Measurements from ENCODE around the gene RSPH4A. TPM values are rescaled to one million over a fixed set of nuclear protein-coding genes. Genes with fewer than 3 reads are reported as not detected.

RSPH4A gene
- polyA plus RNA-seq (2013): 0.07 and 0.11 TPM in 2 replicates

- peak within 1 kb of the TSS; percentile 64 for H4K91ac ChIP-seq (ENCODE audit: low read depth, low read length)
- H2AFZ ChIP-seq (ENCODE audit: insufficient read depth, low read length, poor library complexity): peak within 1 kb of the TSS; percentile 27
- H2BK12ac ChIP-seq (ENCODE audit: low read length): no peak within 1 kb of the TSS
- H2BK5ac ChIP-seq (ENCODE audit: low read depth, low read length, poor library complexity): no peak within 1 kb of the TSS
- peak within 1 kb of the TSS; percentile 4 for H3K9ac ChIP-seq (ENCODE audit: low read length)
- no peaks in the 10 kb centered on the region for H3K27me3 ChIP-seq (ENCODE audit: insufficient read depth, low read length)
- peak within 1 kb of the TSS; percentile 54 for H2BK120ac ChIP-seq (ENCODE audit: insufficient read depth, low read length, poor library complexity)
- H4K12ac ChIP-seq (ENCODE audit: low read depth, low read length): peak within 1 kb of the TSS; percentile 44
- peak within 1 kb of the TSS; percentile 79 for H3K18ac ChIP-seq (ENCODE audit: low read length)
- no peaks in the 10 kb centered on the region for H3K9me3 ChIP-seq (ENCODE audit: insufficient read depth, low read depth, low read length)
- H3K4ac ChIP-seq (ENCODE audit: low read depth, low read length): no peak within 1 kb of the TSS
- H3K14ac ChIP-seq (ENCODE audit: low read length): peak within 1 kb of the TSS; percentile 67
- peak within 1 kb of the TSS; percentile 85 for H4K8ac ChIP-seq (ENCODE audit: low read depth, low read length)
- no peak within 1 kb of the TSS for H3K23ac ChIP-seq (ENCODE audit: low read length)
- peaks cover 0 to 6% of the 10 kb centered on the region in 2 experiments for H3K4me1 ChIP-seq (ENCODE audit: control insufficient read depth in 1 of 2, insufficient read depth in 2 of 2, low read length in 2 of 2)
- no peak within 1 kb of the TSS for H2AK5ac ChIP-seq (ENCODE audit: low read length)
- no CpG with 5 or more reads among the region's 29 CpGs for WGBS (ENCODE audit: extremely low coverage, insufficient coverage, insufficient read length)
- H3K79me1 ChIP-seq (ENCODE audit: low read length): peaks cover 2% of the 10 kb centered on the region
- no peaks in the 10 kb centered on the region for H3K36me3 ChIP-seq (ENCODE audit: control insufficient read depth in 1 of 2, insufficient read depth in 2 of 2, low read length in 2 of 2)
- H3K4me3 ChIP-seq (ENCODE audit: low read depth, low read length): peak within 1 kb of the TSS; percentile 72
- DNase-seq: peak; percentile 73 to 88
- H3K4me2 ChIP-seq (ENCODE audit: low read length): peak within 1 kb of the TSS; percentile 62
- H3K27ac ChIP-seq (ENCODE audit: low read depth, low read length): no peak within 1 kb of the TSS
- H3K79me2 ChIP-seq (ENCODE audit: control insufficient read depth, insufficient read depth, low read length, poor library complexity): peaks cover 2% of the 10 kb centered on the region
Measured at GRCh38 chr6:116615937-116616736, at the start of gene RSPH4A. TSS of gene RSPH4A (plus strand) at chr6:116616479. CDS start at chr6:116616624, 145 bp downstream.

GRCh38 chr6:116568111-116568510 lies 48.2 kb upstream of the RSPH4A start:
- H2AFZ ChIP-seq (ENCODE audit: insufficient read depth, low read length, poor library complexity): no peak overlapping the region
- H2BK12ac ChIP-seq (ENCODE audit: low read length): no peak overlapping the region
- H3K27me3 ChIP-seq (ENCODE audit: insufficient read depth, low read length): no peaks in the 10 kb centered on the region
- H3K79me2 ChIP-seq (ENCODE audit: control insufficient read depth, insufficient read depth, low read length, poor library complexity): peaks cover 9% of the 10 kb centered on the region
- H3K4me3 ChIP-seq (ENCODE audit: low read depth, low read length): no peak overlapping the region
- no peak overlapping the region for H4K8ac ChIP-seq (ENCODE audit: low read depth, low read length)
- H3K4me2 ChIP-seq (ENCODE audit: low read length): no peak overlapping the region
- no peak overlapping the region for H3K9ac ChIP-seq (ENCODE audit: low read length)
- H3K36me3 ChIP-seq (ENCODE audit: control insufficient read depth in 1 of 2, insufficient read depth in 2 of 2, low read length in 2 of 2): no peaks in the 10 kb centered on the region
- DNase-seq: no peak
- H2AK5ac ChIP-seq (ENCODE audit: low read length): no peak overlapping the region
- H3K4ac ChIP-seq (ENCODE audit: low read depth, low read length): no peak overlapping the region
- no peak overlapping the region for H2BK5ac ChIP-seq (ENCODE audit: low read depth, low read length, poor library complexity)
- peaks cover 2% of the 10 kb centered on the region in 2 experiments for H3K4me1 ChIP-seq (ENCODE audit: control insufficient read depth in 1 of 2, insufficient read depth in 2 of 2, low read length in 2 of 2)
- H3K27ac ChIP-seq (ENCODE audit: low read depth, low read length): no peak overlapping the region
- no peak overlapping the region for H2BK120ac ChIP-seq (ENCODE audit: insufficient read depth, low read length, poor library complexity)
- no peaks in the 10 kb centered on the region for H3K9me3 ChIP-seq (ENCODE audit: insufficient read depth, low read depth, low read length)
- H3K79me1 ChIP-seq (ENCODE audit: low read length): peaks cover 8% of the 10 kb centered on the region
- no peak overlapping the region for H3K18ac ChIP-seq (ENCODE audit: low read length)
- no peak overlapping the region for H4K91ac ChIP-seq (ENCODE audit: low read depth, low read length)
- H3K23ac ChIP-seq (ENCODE audit: low read length): no peak overlapping the region
- H4K12ac ChIP-seq (ENCODE audit: low read depth, low read length): no peak overlapping the region
- H3K14ac ChIP-seq (ENCODE audit: low read length): no peak overlapping the region

- no CpG with 5 or more reads among the region's 7 CpGs for WGBS (ENCODE audit: extremely low coverage, insufficient coverage, insufficient read length)
- Histone ChIP-seq H3K9me3 (ENCODE audit: insufficient read depth, low read depth, low read length) (no peaks in the 10 kb centered on the region), H3K4me3 (ENCODE audit: low read depth, low read length) (no peak overlapping the region), H4K91ac (ENCODE audit: low read depth, low read length) (no peak overlapping the region), H3K27ac (ENCODE audit: low read depth, low read length) (no peak overlapping the region), H2BK5ac (ENCODE audit: low read depth, low read length, poor library complexity) (no peak overlapping the region), H3K4ac (ENCODE audit: low read depth, low read length) (no peak overlapping the region), H3K4me1 (ENCODE audit: control insufficient read depth in 1 of 2, insufficient read depth in 2 of 2, low read length in 2 of 2) (peaks cover 2% of the 10 kb centered on the region in 2 experiments), H3K14ac (ENCODE audit: low read length) (no peak overlapping the region), H3K79me1 (ENCODE audit: low read length) (peaks cover 8% of the 10 kb centered on the region), H3K27me3 (ENCODE audit: insufficient read depth, low read length) (no peaks in the 10 kb centered on the region), H3K9ac (ENCODE audit: low read length) (no peak overlapping the region), H4K12ac (ENCODE audit: low read depth, low read length) (no peak overlapping the region), H3K36me3 (ENCODE audit: control insufficient read depth in 1 of 2, insufficient read depth in 2 of 2, low read length in 2 of 2) (no peaks in the 10 kb centered on the region), H2AFZ (ENCODE audit: insufficient read depth, low read length, poor library complexity) (no peak overlapping the region), H2BK120ac (ENCODE audit: insufficient read depth, low read length, poor library complexity) (no peak overlapping the region), H2BK12ac (ENCODE audit: low read length) (no peak overlapping the region), H3K79me2 (ENCODE audit: control insufficient read depth, insufficient read depth, low read length, poor library complexity) (peaks cover 9% of the 10 kb centered on the region), H3K23ac (ENCODE audit: low read length) (no peak overlapping the region), H4K8ac (ENCODE audit: low read depth, low read length) (no peak overlapping the region), H3K4me2 (ENCODE audit: low read length) (no peak overlapping the region), H3K18ac (ENCODE audit: low read length) (no peak overlapping the region), H2AK5ac (ENCODE audit: low read length) (no peak overlapping the region)
- no peak for DNase-seq
Measured at GRCh38 chr6:116568821-116569755, 47.2 kb upstream of the RSPH4A start.

DNA sequence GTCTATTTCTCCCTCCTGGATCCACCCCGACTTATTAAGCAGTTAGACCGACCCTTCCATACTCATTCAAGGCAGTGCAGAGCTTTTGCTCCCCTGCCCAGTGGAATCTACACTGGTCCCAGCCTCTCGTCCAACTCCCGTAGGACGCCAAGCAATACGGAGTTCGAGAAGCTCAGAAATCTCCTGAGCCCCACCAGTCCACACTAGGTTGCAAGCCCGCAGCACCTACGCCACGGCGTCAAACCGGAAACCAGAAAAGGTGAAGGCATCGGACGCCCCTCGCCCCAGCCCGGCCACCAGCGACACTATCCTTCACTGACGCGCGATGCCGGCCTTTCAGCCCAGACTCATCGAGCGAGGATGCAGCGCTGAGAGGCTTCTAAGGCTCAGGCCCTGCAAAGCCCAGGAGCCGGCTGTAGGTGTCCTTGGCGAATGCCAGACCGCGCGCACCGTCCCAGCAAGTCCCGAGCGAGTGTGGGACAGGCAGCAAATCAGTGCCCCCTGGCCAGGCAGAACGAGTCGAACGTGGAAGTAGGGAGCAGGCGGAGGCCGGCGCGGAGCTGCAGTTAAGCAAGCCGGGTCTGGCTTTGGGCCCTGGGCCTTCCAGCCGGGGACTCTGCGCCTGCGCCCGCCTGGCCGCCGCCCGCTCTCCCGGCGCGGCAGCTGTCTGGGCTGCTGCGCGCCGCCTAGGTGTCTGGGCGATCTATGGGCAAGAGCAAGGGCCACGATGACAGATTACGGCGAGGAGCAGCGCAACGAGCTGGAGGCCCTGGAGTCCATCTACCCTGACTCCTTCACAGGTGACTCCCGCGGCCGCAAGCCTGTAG lies 45.2 kb upstream of the RSPH4A start, which contains the start of gene RWDD1:
RWDD1 (plus strand) TSS at position 649 of the 827 bp plus-strand sequence; CDS start at position 728, 79 bp downstream.
- peak; percentile 99 to 100 for DNase-seq
- Histone ChIP-seq H2AK5ac (ENCODE audit: low read length) (no peak within 1 kb of the TSS), H4K12ac (ENCODE audit: low read depth, low read length) (peak within 1 kb of the TSS; percentile 83), H2BK120ac (ENCODE audit: insufficient read depth, low read length, poor library complexity) (peak within 1 kb of the TSS; percentile 47), H2BK5ac (ENCODE audit: low read depth, low read length, poor library complexity) (peak within 1 kb of the TSS; percentile 85), H3K23ac (ENCODE audit: low read length) (no peak within 1 kb of the TSS), H3K4ac (ENCODE audit: low read depth, low read length) (peak within 1 kb of the TSS; percentile 37), H4K8ac (ENCODE audit: low read depth, low read length) (peak within 1 kb of the TSS; percentile 99), H3K4me3 (ENCODE audit: low read depth, low read length) (peak within 1 kb of the TSS; percentile 95), H2BK12ac (ENCODE audit: low read length) (no peak within 1 kb of the TSS), H3K79me2 (ENCODE audit: control insufficient read depth, insufficient read depth, low read length, poor library complexity) (peaks cover 9% of the 10 kb centered on the region), H3K18ac (ENCODE audit: low read length) (peak within 1 kb of the TSS; percentile 94), H3K27me3 (ENCODE audit: insufficient read depth, low read length) (no peaks in the 10 kb centered on the region), H3K9ac (ENCODE audit: low read length) (peak within 1 kb of the TSS; percentile 97), H3K9me3 (ENCODE audit: insufficient read depth, low read depth, low read length) (no peaks in the 10 kb centered on the region), H3K4me1 (ENCODE audit: control insufficient read depth in 1 of 2, insufficient read depth in 2 of 2, low read length in 2 of 2) (peaks cover 2% of the 10 kb centered on the region in 2 experiments), H2AFZ (ENCODE audit: insufficient read depth, low read length, poor library complexity) (peak within 1 kb of the TSS; percentile 56), H4K91ac (ENCODE audit: low read depth, low read length) (peak within 1 kb of the TSS; percentile 75), H3K79me1 (ENCODE audit: low read length) (peaks cover 8% of the 10 kb centered on the region), H3K27ac (ENCODE audit: low read depth, low read length) (peak within 1 kb of the TSS; percentile 93), H3K14ac (ENCODE audit: low read length) (peak within 1 kb of the TSS; percentile 83), H3K36me3 (ENCODE audit: control insufficient read depth in 1 of 2, insufficient read depth in 2 of 2, low read length in 2 of 2) (peaks cover 3 to 4% of the 10 kb centered on the region in 2 experiments), H3K4me2 (ENCODE audit: low read length) (peak within 1 kb of the TSS; percentile 91)
- WGBS (ENCODE audit: extremely low coverage, insufficient coverage, insufficient read length): no CpG with 5 or more reads among the region's 62 CpGs
